HCT116 (cell line): ENCODE measurements around the gene WDR45. TPM values are rescaled to one million over a fixed set of nuclear protein-coding genes. Genes with fewer than 3 reads are reported as not detected.

Source experiments
- ATAC-seq: fragments of 200-7000 bp; cut with Tn5 transposase; 2 replicates; pipeline ENCODE4 v1.9.1; 2020; ENCODE audit warnings: mild to moderate bottlenecking, moderate library complexity
- BruUV-seq: library from RNA; stranded (reverse); fragments of 400-500 nt; replicated peaks from 2 replicates; lab custom pipeline; 2021; lab: Mats Ljungman, UMichigan
- CTCF ChIA-PET: fragments of 300-600 bp; sonication (Branson Sonifier 250); formaldehyde crosslinking; loops from one replicate; lab custom pipeline; 2021; ENCODE audit warnings: antibody characterized with exemption; lab: Charles Lee
- POLR2A ChIA-PET: fragments of 300-600, 350-600 bp; sonication (Branson Sonifier 250); formaldehyde crosslinking; loops from one replicate; lab custom pipeline; 2021; ENCODE audit warnings: antibody characterized with exemption; lab: Charles Lee
- RAD21 ChIA-PET, 2 experiments: fragments of 300-600 bp; sonication (Branson Sonifier 250); formaldehyde crosslinking; loops; one replicate each; lab custom pipeline; 2023; ENCODE audit warnings: low total read pairs in 2 of 2; ENCODE audit not compliant: uncharacterized antibody in 2 of 2, unreplicated experiment in 2 of 2, low non-redundant PET in 1 of 2; lab: Charles Lee
- DNase-seq: peaks from one replicate; pipeline ENCODE4 v3.0.0-alpha.2; 2010; ENCODE audit warnings: low read depth, low spot score
- H2AFZ ChIP-seq: fragments of 200-600 bp; shearing (Covaris generic), sonication (generic); 2 replicates; pipeline ENCODE4 v1.6.1; 2017; ENCODE audit warnings: low read depth, mixed run types, mixed read lengths, antibody characterized with exemption, low read length; ENCODE audit not compliant: poor library complexity, severe bottlenecking
- H3K27ac ChIP-seq: 2 replicates; pipeline ENCODE4 v1.5.1; 2012; ENCODE audit warnings: low read depth, low read length
- H3K27me3 ChIP-seq: fragments of 200-600 bp; sonication (generic); 2 replicates; pipeline ENCODE4 v1.6.1; 2016; ENCODE audit warnings: mixed run types, low read length, mixed read lengths; ENCODE audit not compliant: insufficient read depth
- H3K36me3 ChIP-seq, 2 experiments: fragments of 200-500 bp in 1 of 2; fragments of 200-600 bp in 1 of 2; sonication (Bioruptor generic) in 1 of 2; sonication (generic) in 1 of 2; 2 replicates each; pipeline versions ENCODE4 v1.5.1 to v1.6.1; 2014 to 2016; ENCODE audit warnings: low read length in 2 of 2, inconsistent platforms in 1 of 2, mixed read lengths in 1 of 2, mixed run types in 1 of 2; ENCODE audit not compliant: insufficient read depth in 2 of 2, control insufficient read depth in 1 of 2
- H3K4me1 ChIP-seq, 2 experiments: fragments of 200-600 bp in 1 of 2; sonication (generic) in 1 of 2; 2 replicates each; pipeline versions ENCODE4 v1.5.1 to v1.6.1; 2012 to 2017; ENCODE audit warnings: low read length in 2 of 2, inconsistent platforms in 1 of 2, mild to moderate bottlenecking in 1 of 2, mixed read lengths in 1 of 2, mixed run types in 1 of 2, moderate library complexity in 1 of 2; ENCODE audit not compliant: insufficient read depth in 2 of 2, control insufficient read depth in 1 of 2
- H3K4me2 ChIP-seq: fragments of 200-600 bp; sonication (generic); 2 replicates; pipeline ENCODE4 v1.6.1; 2017; ENCODE audit warnings: mixed run types, low read length, mixed read lengths
- H3K4me3 ChIP-seq, 2 experiments: fragments of 200-600 bp in 1 of 2; sonication (generic) in 1 of 2; replicated peaks in 1 of 2; 2 replicates each; pipeline ENCODE4 v1.5.1; 2011 to 2016; ENCODE audit warnings: low read length in 2 of 2, control low read depth in 1 of 2, low read depth in 1 of 2, mild to moderate bottlenecking in 1 of 2, mixed read lengths in 1 of 2, mixed run types in 1 of 2
- H3K79me2 ChIP-seq: fragments of 200-600 bp; sonication (generic); 2 replicates; pipeline ENCODE4 v1.6.1; 2017; ENCODE audit warnings: mild to moderate bottlenecking, mixed run types, low read length, moderate library complexity, mixed read lengths; ENCODE audit not compliant: insufficient read depth
- H3K9ac ChIP-seq: fragments of 200-600 bp; sonication (generic); 2 replicates; pipeline ENCODE4 v1.6.1; 2016; ENCODE audit warnings: low read length, mixed read lengths
- H3K9me2 ChIP-seq: fragments of 200-600 bp; sonication (generic), shearing (Covaris generic); 2 replicates; pipeline ENCODE4 v1.6.1; 2017; ENCODE audit warnings: mixed run types, mild to moderate bottlenecking, moderate library complexity; ENCODE audit not compliant: insufficient read depth
- H3K9me3 ChIP-seq, 2 experiments: fragments of 200-500 bp in 1 of 2; fragments of 200-600 bp in 1 of 2; sonication (Bioruptor generic) in 1 of 2; sonication (generic) in 1 of 2; 2 replicates each; pipeline ENCODE4 v1.6.1; 2014 to 2017; ENCODE audit warnings: low read length in 2 of 2, mixed read lengths in 2 of 2, inconsistent platforms in 1 of 2, low read depth in 1 of 2, mild to moderate bottlenecking in 1 of 2, mixed run types in 1 of 2, moderate library complexity in 1 of 2; ENCODE audit not compliant: control insufficient read depth in 1 of 2, insufficient read depth in 1 of 2
- H4K20me1 ChIP-seq: fragments of 200-600 bp; sonication (generic), shearing (Covaris generic); 2 replicates; pipeline ENCODE4 v1.6.1; 2017; ENCODE audit warnings: mixed run types, mild to moderate bottlenecking, moderate library complexity; ENCODE audit not compliant: insufficient read depth
- CBX3 ChIP-seq: IDR thresholded peaks from 2 replicates; pipeline ENCODE4 v1.6.1; 2012; ENCODE audit warnings: low read depth
- CEBPB ChIP-seq: IDR thresholded peaks from 2 replicates; pipeline ENCODE4 v1.6.1; 2012; ENCODE audit warnings: low read depth
- EGR1 ChIP-seq: IDR thresholded peaks from 2 replicates; pipeline ENCODE4 v1.6.1; 2012; ENCODE audit warnings: low read depth
- EZH2 ChIP-seq: fragments of 200-600 bp; sonication (generic); IDR thresholded peaks from 2 replicates; pipeline ENCODE4 v1.6.1; 2017; ENCODE audit warnings: antibody characterized with exemption, mixed run types
- EZH2phosphoT487 ChIP-seq: fragments of 200-600 bp; IDR thresholded peaks from 2 replicates; pipeline ENCODE4 v1.6.1; 2018; ENCODE audit warnings: antibody characterized with exemption, borderline replicate concordance
- FOSL1 ChIP-seq: IDR thresholded peaks from 2 replicates; pipeline ENCODE4 v1.6.1; 2012; ENCODE audit warnings: low read depth
- JUND ChIP-seq: IDR thresholded peaks from 2 replicates; pipeline ENCODE4 v1.6.1; 2012
- POLR2A ChIP-seq: IDR thresholded peaks from 2 replicates; pipeline ENCODE4 v1.7.0; 2011; ENCODE audit warnings: borderline replicate concordance; ENCODE audit not compliant: insufficient read depth, insufficient read length; ENCODE audit errors: extremely low read depth
- RAD21 ChIP-seq: IDR thresholded peaks from 2 replicates; pipeline ENCODE4 v1.6.1; 2012; ENCODE audit warnings: low read depth, mild to moderate bottlenecking
- SP1 ChIP-seq: IDR thresholded peaks from 2 replicates; pipeline ENCODE4 v1.6.1; 2012; ENCODE audit warnings: low read depth
- TCF7L2 ChIP-seq: IDR thresholded peaks from 2 replicates; pipeline ENCODE4 v1.7.0; 2011; ENCODE audit warnings: borderline replicate concordance, inconsistent platforms; ENCODE audit not compliant: insufficient read depth, insufficient read length; ENCODE audit errors: extremely low read depth
- ZFX ChIP-seq: fragments of 450-650 bp; IDR thresholded peaks from 2 replicates; pipeline ENCODE4 v1.6.1; 2017
- intact Hi-C: fragments of 100-400 bp; cut with micrococcal nuclease; formaldehyde crosslinking; loops from 2 replicates; pipeline ENCODE4 v1.10.0; 2022
- total RNA-seq: library from RNA; stranded (reverse); gene quantifications from one replicate; pipeline ENCODE4 v1.2.1, GENCODE V29; 2021; ENCODE audit not compliant: unreplicated experiment
- TF ChIP-seq, protein P1 (sequence below): IDR thresholded peaks from 2 replicates; pipeline ENCODE4 v1.6.1; 2011; ENCODE audit warnings: mild to moderate bottlenecking, low read length, moderate library complexity; ENCODE audit not compliant: insufficient replicate concordance; ENCODE audit errors: extremely low read depth

Gene WDR45
- total RNA-seq, 1 experiment from 2014 or later: 41.7 TPM

DNA sequence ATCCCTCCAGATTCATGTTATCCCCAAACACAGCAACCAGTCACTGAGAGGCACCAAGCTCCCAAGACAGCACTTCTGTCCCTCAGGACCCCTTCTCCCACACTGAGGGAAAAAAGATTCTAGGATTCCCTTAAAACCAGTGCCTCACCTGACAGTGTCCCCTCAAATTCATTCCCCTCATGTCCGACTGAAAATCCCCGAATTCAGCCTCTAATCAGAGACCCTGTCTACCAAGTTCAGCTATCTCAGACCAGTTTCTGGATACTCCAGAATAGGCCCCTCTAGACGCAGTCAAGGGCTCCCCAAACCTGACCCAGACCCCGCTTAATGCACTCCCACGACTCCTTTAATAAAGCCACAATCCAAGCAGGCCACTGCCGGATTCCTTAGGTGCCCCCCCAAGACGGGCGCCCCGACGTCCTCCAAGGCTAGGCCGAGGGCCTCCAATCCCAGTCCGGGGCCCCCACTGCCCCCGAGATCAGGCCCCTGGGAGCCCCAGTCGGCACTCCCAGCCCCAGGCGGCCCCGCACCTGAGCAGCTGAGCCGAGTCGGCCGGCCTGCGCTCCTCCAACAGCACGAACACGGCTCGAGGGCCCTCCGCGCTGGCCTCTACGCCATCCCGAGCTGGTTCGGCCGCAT lies 37.0 kb downstream of the WDR45 start:
- Histone ChIP-seq H3K4me1 (peaks cover 23 to 34% of the 10 kb centered on the region in 2 experiments), H3K9ac (peak overlapping the region; percentile 88), H3K9me2 (no peaks in the 10 kb centered on the region), H3K79me2 (peaks cover 36% of the 10 kb centered on the region), H4K20me1 (no peaks in the 10 kb centered on the region), H3K27me3 (no peaks in the 10 kb centered on the region)
- TF ChIP-seq EGR1 (no peak), RAD21 (no peak), ZFX (peak; percentile 72)
- TF ChIP-seq, all 23 proteins: peak for 1
- DNase-seq: no peak
- ChIA-PET POLR2A (interaction anchor here (1.0 to 1.1 kb wide), 2 partner anchors 25 to 41 kb away, joined by 3 to 4 read pairs; partner anchors contain the start of gene GRIPAP1), CTCF (interaction anchor here (0.7 to 1.7 kb wide), 2 partner anchors 14 to 113 kb away, joined by 3 to 5 read pairs; no protein-coding TSS in a partner anchor), RAD21 (no interaction called here)
- peak overlapping the region; percentile 94 for H3K27ac ChIP-seq
- no peak for ATAC-seq
- BruUV-seq: no TSS peak
- peak overlapping the region; percentile 69 for H3K4me3 ChIP-seq
- intact Hi-C loops: loop anchor here (2.0 to 10.0 kb wide), 3 partner anchors 40 to 122 kb away; partner anchors contain the start of genes GRIPAP1 and MAGIX
- H3K4me2 ChIP-seq: peak overlapping the region; percentile 87
- H3K9me3 ChIP-seq: no peaks in the 10 kb centered on the region
- no peak overlapping the region for H2AFZ ChIP-seq
- peaks cover 4 to 5% of the 10 kb centered on the region in 2 experiments; a peak in 3 of 4 replicates for H3K36me3 ChIP-seq

DNA sequence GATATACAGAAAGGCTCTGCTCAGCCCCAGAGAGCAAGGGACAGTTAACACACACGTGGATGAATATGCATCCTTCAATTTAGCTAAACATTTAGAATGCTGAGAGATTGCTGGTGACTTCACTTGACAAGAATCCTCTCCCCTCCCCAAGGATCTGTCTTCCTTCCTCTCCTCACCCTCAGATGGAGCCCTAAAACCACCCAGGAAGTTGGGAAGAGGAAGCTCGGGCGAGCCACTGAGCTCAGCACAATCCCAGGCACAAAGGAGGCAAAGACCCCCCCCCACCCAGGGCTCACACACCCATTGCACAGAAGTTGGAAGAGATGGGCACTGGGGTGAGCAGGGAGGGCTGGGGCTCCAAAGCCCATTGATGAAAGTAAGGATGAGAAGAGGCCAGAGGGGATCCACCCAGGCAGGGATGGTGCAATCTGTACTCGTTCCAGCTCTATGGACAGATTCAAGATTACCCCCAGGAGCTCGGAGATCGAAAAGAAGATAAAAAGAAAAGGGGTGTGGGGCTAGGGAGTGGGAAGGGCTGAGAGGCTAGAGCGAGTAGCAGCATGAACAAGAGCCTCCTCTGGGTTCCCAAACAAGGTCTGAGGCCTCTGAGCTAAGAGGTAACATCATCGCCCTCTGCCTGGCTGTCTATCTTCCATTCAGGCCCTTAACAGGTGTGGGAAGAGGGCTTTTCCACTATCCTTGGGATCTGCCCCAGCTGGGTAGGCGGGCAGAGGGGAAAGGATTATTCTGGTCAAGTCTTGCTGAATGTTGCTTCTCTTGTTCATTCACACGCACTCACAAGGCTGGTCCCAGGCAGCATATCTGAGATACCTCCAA lies 37.7 kb downstream of the WDR45 start:
- Histone ChIP-seq H3K4me2 (peak overlapping the region; percentile 87), H3K9me2 (no peaks in the 10 kb centered on the region), H3K4me1 (peaks cover 23 to 34% of the 10 kb centered on the region in 2 experiments), H3K9me3 (no peaks in the 10 kb centered on the region), H3K9ac (peak overlapping the region; percentile 88), H3K4me3 (peak overlapping the region; percentile 69), H3K36me3 (peaks cover 4 to 5% of the 10 kb centered on the region in 2 experiments; a peak in 3 of 4 replicates), H2AFZ (no peak overlapping the region), H4K20me1 (no peaks in the 10 kb centered on the region)
- intact Hi-C loops: loop anchor here (2.0 to 10.0 kb wide), 3 partner anchors 40 to 123 kb away; partner anchors contain the start of genes GRIPAP1 and MAGIX
- no peak for DNase-seq
- RAD21 ChIA-PET: no interaction called here
- no peak for ATAC-seq
- TF ChIP-seq CEBPB (no peak), FOSL1 (no peak), EZH2phosphoT487 (no peak), POLR2A (no peak), EZH2 (no peak), TCF7L2 (no peak), SP1 (no peak), CBX3 (no peak), JUND (no peak), ZFX (no peak)
- TF ChIP-seq, protein P1, sequence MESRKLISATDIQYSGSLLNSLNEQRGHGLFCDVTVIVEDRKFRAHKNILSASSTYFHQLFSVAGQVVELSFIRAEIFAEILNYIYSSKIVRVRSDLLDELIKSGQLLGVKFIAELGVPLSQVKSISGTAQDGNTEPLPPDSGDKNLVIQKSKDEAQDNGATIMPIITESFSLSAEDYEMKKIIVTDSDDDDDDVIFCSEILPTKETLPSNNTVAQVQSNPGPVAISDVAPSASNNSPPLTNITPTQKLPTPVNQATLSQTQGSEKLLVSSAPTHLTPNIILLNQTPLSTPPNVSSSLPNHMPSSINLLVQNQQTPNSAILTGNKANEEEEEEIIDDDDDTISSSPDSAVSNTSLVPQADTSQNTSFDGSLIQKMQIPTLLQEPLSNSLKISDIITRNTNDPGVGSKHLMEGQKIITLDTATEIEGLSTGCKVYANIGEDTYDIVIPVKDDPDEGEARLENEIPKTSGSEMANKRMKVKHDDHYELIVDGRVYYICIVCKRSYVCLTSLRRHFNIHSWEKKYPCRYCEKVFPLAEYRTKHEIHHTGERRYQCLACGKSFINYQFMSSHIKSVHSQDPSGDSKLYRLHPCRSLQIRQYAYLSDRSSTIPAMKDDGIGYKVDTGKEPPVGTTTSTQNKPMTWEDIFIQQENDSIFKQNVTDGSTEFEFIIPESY: no peak
- TF ChIP-seq, all 23 proteins: peak for 0
- peak overlapping the region; percentile 94 for H3K27ac ChIP-seq
- ChIA-PET CTCF (no interaction called here), POLR2A (interaction anchor here (1.0 kb wide), 1 partner anchor 40 kb away, joined by 4 read pairs; the partner anchor contains the start of gene GRIPAP1)
- H3K79me2 ChIP-seq: peaks cover 36% of the 10 kb centered on the region
- H3K27me3 ChIP-seq: no peaks in the 10 kb centered on the region
- TSS peak; percentile 72 for BruUV-seq
